ENCODE data around the gene SLCO4A1.

Gene SLCO4A1

GRCh38 chr20:62638055-62638570 is 4.2 kb upstream of the SLCO4A1 start:
- no peak for DNase-seq (ENCODE audit: low read depth)

DNA sequence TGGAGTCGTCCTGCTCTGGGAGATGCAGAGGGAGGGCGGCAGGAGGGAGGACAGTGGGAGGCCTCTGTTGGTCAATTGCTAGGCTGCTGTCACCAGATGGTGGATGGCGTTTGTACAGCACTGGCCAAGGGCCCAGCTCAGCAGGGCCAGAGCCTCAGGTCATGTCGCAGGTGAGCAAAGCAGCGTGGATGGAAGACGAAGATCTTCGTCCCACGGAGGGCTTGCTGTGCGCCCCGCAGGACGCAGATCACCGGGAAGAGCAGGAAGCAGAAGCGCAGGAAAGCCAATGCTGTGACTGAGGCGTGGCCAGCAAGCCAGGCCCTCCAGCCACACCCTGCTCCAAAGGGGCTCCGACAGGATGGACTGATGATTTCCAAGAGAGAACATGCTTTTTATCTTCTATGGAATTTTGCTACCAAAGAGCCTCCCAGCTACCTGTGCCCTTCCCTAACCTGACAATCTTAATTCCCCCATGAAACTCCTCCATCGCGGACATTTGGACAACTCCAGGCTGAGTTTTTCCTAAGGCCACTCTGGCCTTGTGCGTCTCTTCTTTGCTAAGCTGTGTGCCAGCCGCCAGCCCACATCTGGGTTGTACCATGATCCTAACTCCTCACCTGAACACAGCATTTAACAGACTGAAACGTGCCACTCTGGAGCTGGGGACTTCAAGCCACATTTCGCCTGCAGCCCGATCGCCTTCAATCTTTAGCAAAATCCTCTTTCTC is 3.5 kb upstream of the SLCO4A1 start:
- no peak for DNase-seq (ENCODE audit: low read depth)

DNA sequence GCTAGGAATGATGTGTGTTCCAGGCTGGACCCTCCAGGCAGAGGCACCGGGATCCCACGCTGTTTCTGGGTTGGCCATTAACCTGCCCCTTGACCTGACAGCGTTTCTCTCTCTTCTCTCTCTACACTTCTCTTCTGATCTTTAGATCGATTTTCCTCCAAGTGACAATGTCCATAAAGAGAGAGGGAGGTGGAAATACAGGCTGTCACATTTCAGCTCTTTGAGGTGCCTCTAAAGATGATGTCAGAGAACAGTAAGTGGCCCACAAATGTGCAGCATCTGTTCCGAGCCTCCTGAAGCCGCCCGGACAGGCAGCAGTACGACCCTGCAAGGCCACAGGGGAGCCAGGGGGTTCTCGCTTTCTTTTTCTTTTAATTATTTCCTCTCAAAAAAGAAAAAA is 2.5 kb upstream of the SLCO4A1 start:
- DNase-seq (ENCODE audit: low read depth) = no peak

GRCh38 chr20:62640870-62641269 is 1.4 kb upstream of the SLCO4A1 start:
- no peak for DNase-seq (ENCODE audit: low read depth)

GRCh38 chr20:62641321-62642050 is 817 bp upstream of the SLCO4A1 start:
- DNase-seq (ENCODE audit: low read depth) = no peak

DNA sequence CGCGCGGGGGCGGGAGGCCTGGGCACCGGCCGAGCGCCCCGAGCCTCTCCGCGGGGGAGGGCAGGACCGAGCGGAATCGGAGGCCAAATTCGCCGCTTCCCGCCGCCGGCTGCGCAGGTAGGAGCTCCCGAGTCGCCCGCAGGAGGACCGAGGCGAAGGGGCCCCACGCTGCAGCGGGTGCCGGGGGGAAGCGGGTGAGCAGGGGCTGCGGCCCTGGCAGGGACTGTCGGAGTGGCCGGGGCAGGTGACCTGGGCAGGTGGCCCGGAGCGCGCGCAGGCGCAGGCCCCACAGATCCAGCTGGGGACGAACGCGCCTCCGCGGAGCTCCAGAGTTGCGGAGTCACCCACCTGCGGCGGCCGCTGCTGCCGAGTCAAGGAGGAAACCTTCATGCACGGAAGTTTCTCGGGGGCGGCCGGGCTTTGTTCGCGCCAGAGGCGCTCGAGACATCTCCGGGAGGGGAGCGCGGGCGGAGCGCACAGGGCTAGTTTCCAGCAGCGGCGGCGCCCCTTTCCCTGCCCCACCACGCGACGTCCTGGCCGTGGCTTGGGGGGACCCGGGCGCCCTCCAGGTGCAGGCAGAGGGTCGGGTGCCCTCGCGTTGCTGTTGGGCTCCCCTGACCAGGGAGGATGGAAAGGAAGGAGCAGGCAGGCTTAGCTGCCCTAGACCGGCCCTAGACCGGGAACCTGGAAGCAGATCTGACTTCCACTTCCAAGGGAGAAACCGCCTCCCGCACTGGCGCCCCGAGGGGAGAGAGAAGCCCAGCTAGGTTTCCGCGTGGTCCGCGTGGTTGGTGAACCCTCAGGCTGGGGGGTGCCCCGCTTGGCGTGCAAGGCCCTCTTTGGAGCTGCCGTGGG is 590 bp downstream of the SLCO4A1 start:
- DNase-seq (ENCODE audit: low read depth) = no peak

DNA sequence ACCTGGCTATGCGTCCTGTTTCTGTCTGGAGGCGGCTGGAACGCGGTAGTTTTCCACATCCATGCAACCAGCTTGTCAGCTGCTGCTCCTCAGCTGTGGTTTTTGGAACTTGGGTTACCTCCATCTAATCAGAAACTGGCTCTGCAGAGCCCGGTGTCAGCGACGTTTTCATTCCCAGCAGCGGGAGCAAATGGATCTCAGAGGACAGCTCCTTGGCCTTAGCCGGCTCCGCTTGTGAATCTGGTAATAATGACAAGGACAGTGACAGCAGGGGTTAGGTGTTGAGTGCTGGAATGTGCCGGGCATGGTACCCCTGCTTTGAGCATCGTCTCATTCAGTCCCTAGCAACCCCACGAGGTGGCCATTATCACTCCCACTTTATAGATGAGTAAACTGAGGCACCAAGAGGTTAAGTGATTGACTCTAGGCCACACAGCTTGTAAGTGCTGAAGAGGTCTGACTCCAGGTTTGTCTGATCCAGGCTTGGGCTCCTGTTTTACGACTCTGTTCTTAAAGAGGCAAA is 1.3 kb downstream of the SLCO4A1 start:
- DNase-seq (ENCODE audit: low read depth) = no peak

DNA sequence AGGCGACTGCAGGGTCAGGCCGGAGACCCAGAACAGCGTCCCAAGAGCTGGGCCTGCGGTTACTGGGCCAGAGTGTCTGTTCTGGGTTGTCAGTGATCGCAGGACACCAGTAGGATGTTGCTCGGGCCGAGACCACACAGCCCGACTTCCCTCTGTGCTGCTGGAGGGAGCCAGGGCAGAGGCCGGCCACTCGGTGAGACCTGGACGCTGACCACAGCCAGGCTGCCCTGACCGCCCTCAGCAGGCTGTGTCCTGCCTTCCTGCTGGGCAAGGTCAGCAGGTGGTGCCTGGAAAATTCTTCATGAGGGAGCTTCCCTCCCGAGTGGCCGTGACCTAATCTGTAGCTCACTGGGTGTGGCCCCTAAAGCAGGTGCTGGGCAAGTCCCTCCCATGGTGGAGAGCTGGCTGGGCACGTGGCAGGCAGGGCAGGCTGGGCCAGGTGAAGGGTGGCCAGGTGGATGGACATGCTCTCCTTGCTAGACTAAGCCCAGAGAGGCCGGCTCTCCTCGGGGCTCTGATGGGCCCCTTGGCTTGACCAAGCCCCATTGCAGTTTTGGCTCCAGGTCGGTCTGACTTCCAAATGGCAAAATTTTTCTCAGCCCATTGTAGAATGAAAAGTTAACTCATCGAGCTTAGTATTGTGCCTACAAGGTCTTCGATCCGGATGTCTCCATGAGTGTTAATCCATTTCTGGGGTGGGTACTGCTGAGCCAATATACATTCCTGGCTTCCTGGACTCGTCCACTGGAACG is 1.9 kb downstream of the SLCO4A1 start:
- no peak for DNase-seq (ENCODE audit: low read depth)

GRCh38 chr20:62644802-62645496 is 2.6 kb downstream of the SLCO4A1 start:
- no peak for DNase-seq (ENCODE audit: low read depth)

DNA sequence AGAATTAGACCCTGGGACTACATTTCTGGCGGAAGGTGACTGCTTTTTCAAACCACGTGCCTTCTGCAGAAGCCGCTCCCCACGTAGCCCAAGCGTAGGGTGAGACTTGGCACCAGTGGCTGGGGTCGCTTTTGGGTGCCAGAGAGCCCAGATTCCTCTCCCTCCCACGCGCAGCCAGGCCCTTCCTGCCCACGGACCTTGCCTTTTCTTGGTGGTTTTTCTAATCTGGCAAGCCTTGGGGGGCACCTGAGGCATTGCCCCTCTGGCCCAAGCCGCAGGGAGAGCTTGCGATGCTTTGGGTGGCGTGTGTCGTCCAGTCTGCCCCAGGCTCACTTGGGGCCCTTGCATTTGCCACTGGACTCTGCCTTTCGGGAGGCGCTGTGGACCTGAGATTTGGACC is 3.3 kb downstream of the SLCO4A1 start:
- DNase-seq (ENCODE audit: low read depth) = no peak

GRCh38 chr20:62646851-62647520 is 4.7 kb downstream of the SLCO4A1 start:
- DNase-seq (ENCODE audit: low read depth) = no peak

DNA sequence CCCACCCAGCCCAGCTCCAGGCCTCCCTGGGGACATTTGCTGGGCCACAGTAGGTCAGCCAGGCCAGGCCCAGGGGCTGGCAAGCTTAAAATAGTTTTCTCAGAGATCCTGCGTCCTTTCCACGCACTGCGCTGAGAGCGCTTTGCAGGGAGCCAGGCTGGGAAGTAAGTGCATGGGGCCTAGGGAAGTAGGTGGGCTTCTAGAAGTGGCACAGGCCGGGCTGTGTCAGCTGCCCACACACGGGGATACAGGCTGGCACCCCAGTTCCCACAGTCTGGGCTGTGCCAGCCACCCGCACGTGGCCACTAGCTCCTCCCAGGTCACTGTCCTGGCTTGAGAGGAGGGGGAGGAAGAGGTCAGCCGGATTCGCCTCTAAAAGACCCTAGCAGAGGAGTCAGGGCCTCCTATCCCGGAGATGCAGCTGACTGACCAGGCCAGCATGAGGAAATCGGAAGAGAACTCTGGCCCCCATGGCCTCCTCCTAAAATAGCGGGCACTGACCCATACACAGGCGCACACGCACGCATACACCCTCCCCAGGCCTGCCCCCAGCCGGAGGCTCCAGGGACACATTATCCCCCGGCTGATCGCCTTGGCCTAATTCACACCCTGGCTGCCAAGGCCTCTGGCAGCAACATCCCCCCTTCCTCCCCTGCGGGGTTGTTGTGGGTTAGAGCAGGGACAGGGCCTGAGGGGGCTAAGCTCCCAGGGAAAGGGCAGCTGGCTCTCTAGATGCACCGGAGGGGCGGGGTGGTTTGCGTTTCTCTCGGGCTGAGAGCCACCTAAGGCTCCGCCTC is 5.4 kb downstream of the SLCO4A1 start:
- DNase-seq (ENCODE audit: low read depth) = no peak

- no peak for DNase-seq (ENCODE audit: low read depth)
Observed at GRCh38 chr20:62648318-62648995, 6.2 kb downstream of the SLCO4A1 start.

- DNase-seq (ENCODE audit: low read depth) = no peak
Observed at GRCh38 chr20:62649140-62649539, 6.8 kb downstream of the SLCO4A1 start.

DNA sequence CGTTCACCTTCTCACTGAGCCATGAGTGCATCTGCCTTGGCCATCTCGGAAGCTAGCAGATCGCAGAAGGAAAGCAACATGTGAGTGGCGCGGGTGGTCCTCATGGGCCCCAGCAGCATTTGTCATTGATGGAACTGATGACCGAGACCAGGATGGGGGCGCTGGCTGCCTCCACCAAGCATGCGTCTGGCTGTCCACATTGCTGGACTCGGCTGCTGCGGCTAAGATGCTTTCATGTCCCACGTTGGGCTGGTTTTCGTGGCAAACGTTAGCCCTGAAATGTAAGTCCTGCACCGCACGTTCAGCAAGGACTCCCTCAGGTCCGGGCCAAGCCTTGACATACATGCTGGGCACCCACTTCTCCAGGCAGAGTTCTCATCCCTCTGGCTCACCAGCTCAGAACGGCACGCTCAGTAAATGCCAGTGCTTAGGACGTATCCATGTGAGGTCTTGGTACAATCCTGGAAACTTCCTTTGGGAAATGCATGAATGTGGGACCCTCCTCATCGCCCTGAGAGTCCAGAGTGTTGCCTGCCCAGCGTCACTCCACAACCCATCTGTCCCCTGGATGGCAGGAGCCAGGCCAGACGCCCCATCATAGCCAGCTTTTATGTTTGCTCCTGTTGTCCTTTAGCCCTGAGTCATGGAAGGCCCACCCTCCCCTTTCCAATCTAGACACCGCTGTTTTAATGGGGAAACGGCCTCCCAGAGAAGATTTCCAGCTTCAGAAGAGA is 8.4 kb downstream of the SLCO4A1 start:
- no peak for DNase-seq (ENCODE audit: low read depth)

DNA sequence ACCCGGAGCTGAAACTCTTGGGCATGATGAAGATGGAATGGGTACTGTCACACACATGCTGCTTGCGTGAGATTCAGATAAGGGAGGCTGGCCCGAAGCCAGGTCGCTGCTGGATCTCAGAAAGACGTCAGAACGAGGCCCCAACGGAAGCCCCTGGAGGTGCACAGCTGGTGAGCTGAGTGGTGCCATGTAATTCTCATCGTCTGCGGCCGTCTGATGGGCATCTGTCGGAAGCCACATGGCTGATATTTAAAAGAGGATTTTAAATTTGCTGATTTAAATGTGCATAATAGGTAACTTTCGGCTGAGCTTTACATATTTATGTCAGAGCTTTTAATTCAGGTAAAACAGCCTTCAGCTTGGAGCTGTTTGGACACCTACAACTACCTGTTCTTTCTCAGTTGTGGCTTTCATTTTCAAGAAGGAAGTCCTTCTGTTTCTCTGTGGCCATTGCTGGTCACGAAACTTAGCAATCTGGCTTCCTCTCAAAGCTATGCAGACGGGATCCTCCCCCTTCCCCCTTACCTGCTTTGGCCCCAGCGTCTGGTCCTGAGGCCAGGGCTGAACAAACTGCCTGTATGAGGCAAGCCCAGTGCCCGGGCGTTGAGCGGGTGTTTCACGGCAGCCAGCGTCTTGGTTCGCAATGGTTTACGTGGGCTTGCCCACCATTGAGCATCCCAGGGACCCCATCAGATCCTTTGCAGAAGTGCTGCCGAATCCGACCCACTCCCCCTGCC is 9.2 kb downstream of the SLCO4A1 start:
- DNase-seq (ENCODE audit: low read depth) = peak; percentile 73
